Nephron (organoid): ENCODE data around the gene HEPHL1.
A peak's percentile ranks its signal among the peaks of the same experiment; 100 is the strongest.

Experiments used
- H3K27ac Mint-ChIP-seq, 3 experiments: 2 replicates each; pipeline ENCODE4 v1.8.0; 2020; ENCODE audit warnings: mixed read lengths in 3 of 3, mild to moderate bottlenecking in 2 of 3, moderate library complexity in 1 of 3
- H3K27me3 Mint-ChIP-seq: 2 replicates; pipeline ENCODE4 v1.8.0; 2021; ENCODE audit warnings: low read depth, mild to moderate bottlenecking, moderate library complexity, mixed read lengths
- H3K36me3 Mint-ChIP-seq: 2 replicates; pipeline ENCODE4 v1.8.0; 2020; ENCODE audit warnings: low read depth, mixed read lengths
- H3K4me1 Mint-ChIP-seq: 2 replicates; pipeline ENCODE4 v1.8.0; 2020; ENCODE audit warnings: mixed read lengths
- H3K4me3 Mint-ChIP-seq, 3 experiments: 2 replicates each; pipeline ENCODE4 v1.8.0; 2020; ENCODE audit warnings: mild to moderate bottlenecking in 3 of 3, mixed read lengths in 3 of 3, moderate library complexity in 2 of 3
- H3K9me3 Mint-ChIP-seq: 2 replicates; pipeline ENCODE4 v1.8.0; 2020; ENCODE audit warnings: mixed read lengths
- CTCF ChIP-seq, 3 experiments: fragments of 200-600 bp; sonication (generic); IDR thresholded peaks; one replicate each; pipeline ENCODE4 v1.5.0; 2021; ENCODE audit warnings: antibody characterized with exemption in 3 of 3; ENCODE audit not compliant: unreplicated experiment in 3 of 3

The HEPHL1 gene

GRCh38 chr11:94011478-94011877 is 9.7 kb upstream of the HEPHL1 start:
- Mint-ChIP-seq H3K9me3 (peaks cover 7% of the 10 kb centered on the region), H3K27ac (no peak overlapping the region), H3K4me3 (no peak overlapping the region), H3K27me3 (peaks cover 16% of the 10 kb centered on the region), H3K36me3 (no peaks in the 10 kb centered on the region), H3K4me1 (no peaks in the 10 kb centered on the region)
- no peak for TF ChIP-seq CTCF (IDR thresholded peaks at IDR 0.05; ENCODE audit: unreplicated experiment in 3 of 3)

- Mint-ChIP-seq H3K4me3 (no peak overlapping the region), H3K27ac (no peak overlapping the region), H3K27me3 (peaks cover 5% of the 10 kb centered on the region), H3K4me1 (no peaks in the 10 kb centered on the region), H3K36me3 (no peaks in the 10 kb centered on the region), H3K9me3 (peaks cover 7% of the 10 kb centered on the region)
- TF ChIP-seq CTCF (IDR thresholded peaks at IDR 0.05; ENCODE audit: unreplicated experiment in 3 of 3): no peak
Observed at GRCh38 chr11:94017446-94017845, 3.7 kb upstream of the HEPHL1 start.

- Mint-ChIP-seq H3K36me3 (no peaks in the 10 kb centered on the region), H3K4me3 (no peak overlapping the region), H3K27me3 (peaks cover 5% of the 10 kb centered on the region), H3K9me3 (peaks cover 5% of the 10 kb centered on the region), H3K27ac (no peak overlapping the region), H3K4me1 (no peaks in the 10 kb centered on the region)
- no peak for TF ChIP-seq CTCF (IDR thresholded peaks at IDR 0.05; ENCODE audit: unreplicated experiment in 3 of 3)
Observed at GRCh38 chr11:94018721-94019120, 2.4 kb upstream of the HEPHL1 start.

- peaks cover 13% of the 10 kb centered on the region for H3K9me3 Mint-ChIP-seq
- no peaks in the 10 kb centered on the region for H3K36me3 Mint-ChIP-seq
- H3K27ac Mint-ChIP-seq: peak overlapping the region; percentile 18 to 57 (median 37)
- H3K27me3 Mint-ChIP-seq: no peaks in the 10 kb centered on the region
- TF ChIP-seq CTCF (IDR thresholded peaks at IDR 0.05; ENCODE audit: unreplicated experiment in 3 of 3): no peak
- peaks cover 6% of the 10 kb centered on the region for H3K4me1 Mint-ChIP-seq
- no peak overlapping the region for H3K4me3 Mint-ChIP-seq
Observed at GRCh38 chr11:94023856-94024255, 2.7 kb downstream of the HEPHL1 start.

- Mint-ChIP-seq H3K4me1 (peaks cover 6% of the 10 kb centered on the region), H3K4me3 (no peak overlapping the region), H3K27ac (peak overlapping the region; percentile 18 to 57 (median 45)), H3K27me3 (no peaks in the 10 kb centered on the region), H3K9me3 (peaks cover 13% of the 10 kb centered on the region), H3K36me3 (no peaks in the 10 kb centered on the region)
- TF ChIP-seq CTCF (IDR thresholded peaks at IDR 0.05; ENCODE audit: unreplicated experiment in 3 of 3): no peak
Observed at GRCh38 chr11:94024547-94024946, 3.4 kb downstream of the HEPHL1 start.

GRCh38 chr11:94025690-94026394 is 4.7 kb downstream of the HEPHL1 start:
- no peak overlapping the region for H3K4me3 Mint-ChIP-seq
- peaks cover 13% of the 10 kb centered on the region for H3K9me3 Mint-ChIP-seq
- H3K27me3 Mint-ChIP-seq: no peaks in the 10 kb centered on the region
- peak overlapping the region; percentile 74 to 94 (median 81) for H3K27ac Mint-ChIP-seq
- TF ChIP-seq CTCF (IDR thresholded peaks at IDR 0.05; ENCODE audit: unreplicated experiment in 3 of 3): no peak
- no peaks in the 10 kb centered on the region for H3K36me3 Mint-ChIP-seq
- H3K4me1 Mint-ChIP-seq: peaks cover 6% of the 10 kb centered on the region
